Measurements from ENCODE around the gene ZNF787. TPM values are rescaled to one million over a fixed set of nuclear protein-coding genes. Genes with fewer than 3 reads are reported as not detected.

The ZNF787 gene
- polyA plus RNA-seq, 3 donors: 1.2 to 16.2 (median 1.8) TPM

- H3K9me3 ChIP-seq (replicated peaks in 1 of 2; ENCODE audit: control insufficient read depth in 1 of 2, insufficient read depth in 1 of 2, low read length in 2 of 2): no peaks in the 10 kb centered on the region
- H3K4me1 ChIP-seq (ENCODE audit: control insufficient read depth in 1 of 2, insufficient read depth in 2 of 2, low read length in 2 of 2): peaks cover 6 to 8% of the 10 kb centered on the region in 2 donors
- no peak overlapping the region for H3K4me3 Mint-ChIP-seq
- no peak overlapping the region for H3K27ac Mint-ChIP-seq
- 96% methylated on average over 8 of the region's 16 CpGs for WGBS (ENCODE audit: insufficient coverage)
- H3K79me2 ChIP-seq (ENCODE audit: insufficient read depth, low read length): no peaks in the 10 kb centered on the region
- no peaks in the 10 kb centered on the region for H3K36me3 Mint-ChIP-seq
- H3K27ac ChIP-seq (ENCODE audit: low read depth in 1 of 2, low read length in 2 of 2): no peak overlapping the region
- no peaks in the 10 kb centered on the region for H3K36me3 ChIP-seq (replicated peaks in 1 of 2; ENCODE audit: control insufficient read depth in 1 of 2, insufficient read depth in 2 of 2, low read length in 2 of 2)
- no peaks in the 10 kb centered on the region for H3K27me3 ChIP-seq (ENCODE audit: control insufficient read depth in 2 of 2, insufficient read depth in 2 of 2, low read length in 2 of 2)
- no peak overlapping the region for H3K4me2 ChIP-seq (replicated peaks; ENCODE audit: extremely low read depth, low read length, poor library complexity, severe bottlenecking)
- H3K4me1 Mint-ChIP-seq: peaks cover 5% of the 10 kb centered on the region
- no peak overlapping the region for H3K4me3 ChIP-seq (replicated peaks in 1 of 3; ENCODE audit: low read depth in 2 of 3, low read length in 3 of 3)
- no peak overlapping the region for H3K9ac ChIP-seq (ENCODE audit: insufficient read depth, low read length, poor library complexity, severe bottlenecking)
- peaks cover 0 to 2% (median 0%) of the 10 kb centered on the region in 3 donors for H3K27me3 Mint-ChIP-seq (ENCODE audit: low read depth in 3 of 3)
- no peaks in the 10 kb centered on the region for H4K20me1 ChIP-seq (ENCODE audit: insufficient read depth, low read length)
- no peak overlapping the region for H2AFZ ChIP-seq (ENCODE audit: insufficient read depth, low read depth, low read length, poor library complexity, severe bottlenecking)
- intact Hi-C loops (cut with micrococcal nuclease): no loop called here
- DNase-seq: no peak
- peaks cover 0 to 3% (median 0%) of the 10 kb centered on the region in 7 donors for H3K9me3 Mint-ChIP-seq
- TF ChIP-seq CTCF (IDR thresholded peaks at IDR 0.05): no peak
Observed at GRCh38 chr19:56125806-56126590, 4.9 kb upstream of the ZNF787 start.

GRCh38 chr19:56124578-56124977 is 3.5 kb upstream of the ZNF787 start:
- Histone ChIP-seq H3K4me2 (replicated peaks; ENCODE audit: extremely low read depth, low read length, poor library complexity, severe bottlenecking) (no peak overlapping the region), H3K27me3 (ENCODE audit: control insufficient read depth in 2 of 2, insufficient read depth in 2 of 2, low read length in 2 of 2) (no peaks in the 10 kb centered on the region), H2AFZ (ENCODE audit: insufficient read depth, low read depth, low read length, poor library complexity, severe bottlenecking) (no peak overlapping the region), H3K4me1 (ENCODE audit: control insufficient read depth in 1 of 2, insufficient read depth in 2 of 2, low read length in 2 of 2) (peaks cover 12 to 14% of the 10 kb centered on the region in 2 donors), H3K36me3 (replicated peaks in 1 of 2; ENCODE audit: control insufficient read depth in 1 of 2, insufficient read depth in 2 of 2, low read length in 2 of 2) (no peaks in the 10 kb centered on the region), H3K79me2 (ENCODE audit: insufficient read depth, low read length) (peaks cover 8% of the 10 kb centered on the region), H4K20me1 (ENCODE audit: insufficient read depth, low read length) (peaks cover 6% of the 10 kb centered on the region), H3K9me3 (replicated peaks in 1 of 2; ENCODE audit: control insufficient read depth in 1 of 2, insufficient read depth in 1 of 2, low read length in 2 of 2) (no peaks in the 10 kb centered on the region), H3K27ac (ENCODE audit: low read depth in 1 of 2, low read length in 2 of 2) (no peak overlapping the region), H3K4me3 (replicated peaks in 1 of 3; ENCODE audit: low read depth in 2 of 3, low read length in 3 of 3) (no peak overlapping the region), H3K9ac (ENCODE audit: insufficient read depth, low read length, poor library complexity, severe bottlenecking) (no peak overlapping the region)
- H3K27ac Mint-ChIP-seq: no peak overlapping the region
- peaks cover 0 to under 1% of the 10 kb centered on the region in 2 donors for H3K36me3 Mint-ChIP-seq
- H3K4me3 Mint-ChIP-seq: no peak overlapping the region
- peaks cover 0 to 2% (median 0%) of the 10 kb centered on the region in 3 donors for H3K27me3 Mint-ChIP-seq (ENCODE audit: low read depth in 3 of 3)
- H3K9me3 Mint-ChIP-seq: peaks cover 0 to 3% (median 0%) of the 10 kb centered on the region in 7 donors
- intact Hi-C loops (cut with micrococcal nuclease): no loop called here
- 95% methylated on average over 4 of the region's 4 CpGs for WGBS (ENCODE audit: insufficient coverage)
- TF ChIP-seq CTCF (IDR thresholded peaks at IDR 0.05): no peak
- DNase-seq: no peak
- H3K4me1 Mint-ChIP-seq: peaks cover 11% of the 10 kb centered on the region

All from CD14-positive monocyte (primary cell).